Measurements from ENCODE around the gene PPCDC. TPM values are rescaled to one million over a fixed set of nuclear protein-coding genes. Genes with fewer than 3 reads are reported as not detected.

PPCDC gene
- total RNA-seq, 1 experiment from 2014 or later: 14.7 TPM

Small RNAs within 50 kb of the gene (small RNA-seq; reads per million reads assigned to genes)
- gene AC015720.1 (0 reads per million in 2 experiments), gene RF00019 (0 reads per million in 2 experiments)

Other genes with a start within 250 kb of the PPCDC start
- gene CSK, start 241.5 kb upstream of the PPCDC start, total RNA-seq (2014; rRNA removed; shearing (Covaris generic)): 22.4 and 26.7 TPM in 2 replicates
- not detected in 2 replicates for gene LMAN1L, start 210.8 kb upstream of the PPCDC start, total RNA-seq (2014; rRNA removed; shearing (Covaris generic))
- 0.07 TPM in 1 of 2 replicates, not detected in the other for gene CPLX3, start 197.0 kb upstream of the PPCDC start, total RNA-seq (2014; rRNA removed; shearing (Covaris generic))
- gene ULK3, start 180.4 kb upstream of the PPCDC start, total RNA-seq (2014; rRNA removed; shearing (Covaris generic)): 32.1 and 32.7 TPM in 2 replicates
- gene SCAMP2, start 150.2 kb upstream of the PPCDC start, total RNA-seq (2014; rRNA removed; shearing (Covaris generic)): 20.4 and 27.6 TPM in 2 replicates
- gene MPI, start 133.5 kb upstream of the PPCDC start, total RNA-seq (2014; rRNA removed; shearing (Covaris generic)): 31.6 and 39.8 TPM in 2 replicates
- 41.3 and 41.9 TPM in 2 replicates for gene FAM219B, start 116.7 kb upstream of the PPCDC start, total RNA-seq (2014; rRNA removed; shearing (Covaris generic))
- gene COX5A, start 85.5 kb upstream of the PPCDC start, total RNA-seq (2014; rRNA removed; shearing (Covaris generic)): 235 and 237 TPM in 2 replicates
- 16.6 and 21.8 TPM in 2 replicates for gene RPP25, start 66.8 kb upstream of the PPCDC start, total RNA-seq (2014; rRNA removed; shearing (Covaris generic))
- gene SCAMP5, start 28.0 kb upstream of the PPCDC start, total RNA-seq (2014; rRNA removed; shearing (Covaris generic)): 0.43 and 0.69 TPM in 2 replicates
- 5.9 and 7.0 TPM in 2 replicates for gene C15orf39, start 178.3 kb downstream of the PPCDC start, total RNA-seq (2014; rRNA removed; shearing (Covaris generic))
- gene GOLGA6C, start 234.7 kb downstream of the PPCDC start, total RNA-seq (2014; rRNA removed; shearing (Covaris generic)): not detected in 2 replicates

All from NCI-H460 (cell line).